Lower lobe of right lung (tissue), 2 donors: ENCODE measurements around the gene FXYD3. TPM values are rescaled to one million over a fixed set of nuclear protein-coding genes. Genes with fewer than 3 reads are reported as not detected.
"Not testable (repeated sequence)": the region's sequence is repeated elsewhere in the genome, so short reads cannot be mapped to it uniquely, and the experiment has no call there.

ENCODE experiments used
- ATAC-seq, 2 donors: fragments of 200-7000 bp; cut with Tn5 transposase; one replicate each; pipeline ENCODE4 v1.9.1; 2020 to 2022; ENCODE audit warnings: mild to moderate bottlenecking in 2 of 2, moderate library complexity in 2 of 2
- DNase-seq: peaks from one replicate; pipeline ENCODE4 v3.0.0-alpha.2; 2020
- H3K27ac ChIP-seq: fragments of 200-600 bp; one replicate; pipeline ENCODE4 v1.8.0; 2022
- H3K27me3 ChIP-seq: fragments of 200-600 bp; one replicate; pipeline ENCODE4 v1.8.0; 2022; ENCODE audit warnings: low read depth
- H3K36me3 ChIP-seq: fragments of 200-600 bp; one replicate; pipeline ENCODE4 v1.8.0; 2022; ENCODE audit warnings: mild to moderate bottlenecking
- H3K4me1 ChIP-seq: fragments of 200-600 bp; one replicate; pipeline ENCODE4 v1.8.0; 2022
- H3K4me3 ChIP-seq: fragments of 200-600 bp; one replicate; pipeline ENCODE4 v1.8.0; 2022; ENCODE audit warnings: mild to moderate bottlenecking
- H3K9me3 ChIP-seq: fragments of 200-600 bp; one replicate; pipeline ENCODE4 v1.8.0; 2022
- intact Hi-C: fragments of 100-400 bp; cut with DNase I; formaldehyde crosslinking; loops from one replicate; pipeline ENCODE4 v1.11.0; 2022
- total RNA-seq: library from RNA; stranded (reverse); fragmentation: NEBNext Ultra II Directional; extraction: Animal tissue kit (Norgen Biotek cat#: 25700); gene quantifications from one replicate; pipeline ENCODE4 v1.2.1, GENCODE V29; 2021
- TF ChIP-seq, protein P1 (sequence below): fragments of 200-600 bp; IDR thresholded peaks from one replicate; pipeline ENCODE4 v1.8.0; 2022; ENCODE audit warnings: antibody characterized with exemption, mild to moderate bottlenecking
- donor health status: DM: no; HTN: yes; CAD: no; lungs with severe emphysema.

FXYD3 gene
- total RNA-seq, 1 donor from 2014 or later = 135 TPM

DNA sequence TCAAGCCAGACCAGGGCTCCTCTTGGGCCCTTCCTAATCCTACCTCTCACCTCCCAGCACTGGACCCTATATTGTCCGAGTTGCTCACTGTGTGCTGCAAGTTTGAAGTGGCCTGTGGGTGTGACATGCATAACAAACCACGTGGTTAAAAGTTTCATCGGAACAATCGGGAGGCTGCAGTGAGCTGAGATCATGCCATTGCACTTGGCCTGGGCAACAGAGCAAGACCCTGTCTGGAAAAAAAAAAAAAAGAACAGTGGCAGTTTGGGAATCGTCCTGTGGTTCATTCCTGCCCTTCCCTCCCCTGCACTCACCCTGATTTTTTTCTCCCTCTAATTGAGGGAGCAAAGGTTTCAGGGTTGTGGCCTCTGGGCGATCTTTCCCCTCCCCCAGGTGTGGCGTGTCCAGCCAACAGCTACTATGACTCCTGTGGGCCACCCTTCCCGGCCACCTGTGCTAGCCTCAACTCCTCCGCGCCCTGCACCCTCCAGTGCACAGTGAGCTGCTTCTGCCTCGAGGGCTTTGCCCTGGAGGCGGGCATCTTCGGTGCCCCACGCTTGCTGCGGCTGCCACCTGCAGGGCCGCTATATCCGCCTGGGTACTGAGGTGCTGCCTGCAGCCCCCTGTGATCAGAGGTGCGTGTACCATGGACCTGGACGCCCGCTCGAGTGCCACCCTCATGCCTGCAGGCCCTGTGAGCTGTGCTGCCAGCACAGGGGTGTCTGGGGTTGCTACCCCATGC is 16.3 kb upstream of the FXYD3 start:
- no peaks in the 10 kb centered on the region for H3K36me3 ChIP-seq
- no peak overlapping the region for H3K27ac ChIP-seq
- intact Hi-C loops = no loop called here
- TF ChIP-seq, protein P1, sequence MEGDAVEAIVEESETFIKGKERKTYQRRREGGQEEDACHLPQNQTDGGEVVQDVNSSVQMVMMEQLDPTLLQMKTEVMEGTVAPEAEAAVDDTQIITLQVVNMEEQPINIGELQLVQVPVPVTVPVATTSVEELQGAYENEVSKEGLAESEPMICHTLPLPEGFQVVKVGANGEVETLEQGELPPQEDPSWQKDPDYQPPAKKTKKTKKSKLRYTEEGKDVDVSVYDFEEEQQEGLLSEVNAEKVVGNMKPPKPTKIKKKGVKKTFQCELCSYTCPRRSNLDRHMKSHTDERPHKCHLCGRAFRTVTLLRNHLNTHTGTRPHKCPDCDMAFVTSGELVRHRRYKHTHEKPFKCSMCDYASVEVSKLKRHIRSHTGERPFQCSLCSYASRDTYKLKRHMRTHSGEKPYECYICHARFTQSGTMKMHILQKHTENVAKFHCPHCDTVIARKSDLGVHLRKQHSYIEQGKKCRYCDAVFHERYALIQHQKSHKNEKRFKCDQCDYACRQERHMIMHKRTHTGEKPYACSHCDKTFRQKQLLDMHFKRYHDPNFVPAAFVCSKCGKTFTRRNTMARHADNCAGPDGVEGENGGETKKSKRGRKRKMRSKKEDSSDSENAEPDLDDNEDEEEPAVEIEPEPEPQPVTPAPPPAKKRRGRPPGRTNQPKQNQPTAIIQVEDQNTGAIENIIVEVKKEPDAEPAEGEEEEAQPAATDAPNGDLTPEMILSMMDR = no peak
- no peak overlapping the region for H3K4me3 ChIP-seq
- ATAC-seq (peak in 1 of 2 donors; percentile 13), DNase-seq (no peak)
- H3K4me1 ChIP-seq = no peaks in the 10 kb centered on the region
- no peaks in the 10 kb centered on the region for H3K9me3 ChIP-seq
- no peaks in the 10 kb centered on the region for H3K27me3 ChIP-seq

DNA sequence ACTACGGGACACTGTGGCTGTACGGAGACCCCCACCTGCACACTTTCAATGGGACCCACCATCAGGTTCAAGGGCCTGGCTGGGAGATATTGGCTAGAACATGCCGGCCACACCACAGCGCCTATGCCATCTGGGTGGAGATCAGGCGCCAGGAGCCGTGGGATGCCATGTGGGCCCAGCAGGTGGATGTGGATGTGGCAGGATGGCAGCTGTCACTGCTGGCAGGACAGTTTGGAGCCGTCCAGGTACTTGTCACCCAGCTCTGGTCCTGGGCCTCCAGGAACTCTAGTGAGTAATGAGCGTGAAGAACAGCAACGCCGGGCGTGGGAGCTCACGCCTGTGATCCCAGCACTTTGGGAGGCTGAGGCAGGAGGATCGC is 15.7 kb upstream of the FXYD3 start:
- no peak for ATAC-seq
- H3K4me1 ChIP-seq = no peaks in the 10 kb centered on the region
- DNase-seq = no peak
- no peak overlapping the region for H3K27ac ChIP-seq
- TF ChIP-seq, protein P1 = no peak
- H3K36me3 ChIP-seq = no peaks in the 10 kb centered on the region
- intact Hi-C loops = no loop called here
- H3K27me3 ChIP-seq = no peaks in the 10 kb centered on the region
- no peak overlapping the region for H3K4me3 ChIP-seq
- H3K9me3 ChIP-seq = no peaks in the 10 kb centered on the region

DNA sequence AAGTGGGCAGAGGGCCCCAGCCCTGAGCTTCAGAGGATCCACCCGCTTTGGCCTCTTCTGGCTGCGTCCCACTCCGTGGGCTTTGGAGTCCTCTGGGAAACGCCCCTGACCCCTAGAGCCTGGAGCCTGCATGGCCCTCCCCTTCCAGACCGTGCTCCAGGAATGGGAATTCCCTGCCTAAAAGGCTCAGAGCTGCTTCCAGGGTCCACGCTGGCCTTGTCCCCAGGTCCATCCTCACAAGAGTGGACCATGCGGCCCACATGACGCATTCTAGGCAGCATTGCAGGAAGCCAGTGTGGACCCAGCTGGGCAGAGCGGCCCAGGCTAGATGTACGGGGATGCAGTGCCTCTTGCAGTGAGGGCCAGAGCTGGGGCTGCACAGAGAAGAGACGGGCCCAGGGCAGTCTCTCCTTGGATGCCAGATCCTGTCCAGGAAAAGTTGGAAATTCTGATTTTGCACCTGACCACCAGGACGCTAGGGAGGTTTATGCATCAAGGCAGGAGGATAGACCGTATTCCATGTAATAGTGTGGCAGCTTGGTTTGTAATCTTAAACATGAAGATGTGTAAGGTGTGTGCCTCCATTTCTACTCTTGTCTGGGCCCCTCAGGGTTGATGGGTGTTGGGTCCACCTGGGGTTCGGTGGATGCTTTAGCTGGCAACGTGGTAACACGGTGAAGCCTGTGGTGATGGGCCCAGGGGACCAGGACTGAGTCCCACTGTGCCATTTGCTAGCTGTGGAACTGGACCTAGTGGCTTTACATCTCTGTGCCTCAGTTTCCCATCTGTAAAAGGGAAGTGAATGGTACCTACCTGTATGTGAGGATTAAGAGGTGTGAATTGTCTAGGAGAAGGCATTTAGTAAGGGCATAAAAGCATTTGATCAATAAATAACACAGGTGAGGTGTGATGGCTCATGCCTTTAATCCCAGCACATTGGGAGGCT is 14.8 kb upstream of the FXYD3 start:
- TF ChIP-seq, protein P1 = no peak

DNA sequence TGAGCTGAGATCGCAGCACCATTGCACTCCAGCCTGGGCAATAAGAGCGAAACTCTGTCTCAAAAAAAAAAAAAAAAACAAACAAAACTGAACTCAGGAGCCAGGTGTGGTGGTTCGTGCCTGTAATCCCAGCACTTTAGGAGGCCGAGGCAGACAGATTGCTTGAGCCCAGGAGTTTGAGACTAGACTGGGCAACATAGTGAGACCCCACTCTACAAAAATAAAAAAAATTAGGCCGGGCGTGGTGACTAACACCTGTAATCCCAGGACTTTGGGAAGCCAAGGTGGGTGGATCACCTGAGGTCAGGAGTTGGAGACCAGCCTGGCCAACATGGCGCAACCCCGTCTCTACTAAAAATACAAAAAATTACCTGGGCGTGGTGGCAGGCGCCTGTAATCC is 13.7 kb upstream of the FXYD3 start:
- ATAC-seq, intact Hi-C loops: not testable (repeated sequence)

More for the DNA sequence above, 14.8 kb upstream of the FXYD3 start:
- intact Hi-C loops = no loop called here
- DNase-seq = no peak
- H3K27ac ChIP-seq = no peak overlapping the region
- H3K27me3 ChIP-seq = no peaks in the 10 kb centered on the region
- ATAC-seq = no peak
- no peaks in the 10 kb centered on the region for H3K36me3 ChIP-seq
- H3K9me3 ChIP-seq = no peaks in the 10 kb centered on the region
- H3K4me3 ChIP-seq = no peak overlapping the region
- no peaks in the 10 kb centered on the region for H3K4me1 ChIP-seq

DNA sequence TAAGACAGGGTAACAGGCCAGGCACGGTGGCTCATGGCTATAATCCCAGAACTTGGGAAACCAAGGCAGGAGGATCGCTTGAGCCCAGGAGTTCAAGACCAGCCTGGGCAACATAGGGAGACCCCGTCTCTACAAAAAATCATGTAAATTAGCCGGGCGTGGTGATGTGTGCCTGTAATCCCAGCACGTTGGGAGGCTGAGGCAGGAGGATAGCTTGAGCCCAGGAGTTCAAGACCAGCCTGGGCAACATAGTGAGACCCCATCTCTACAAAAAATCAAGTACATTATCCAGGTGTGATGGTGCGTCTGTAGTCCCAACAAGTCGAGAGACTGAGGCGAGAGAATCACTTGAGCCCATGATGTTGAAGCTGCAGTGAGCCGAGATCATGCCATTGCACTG is 12.0 kb upstream of the FXYD3 start:
- intact Hi-C loops, H3K27me3 ChIP-seq, ATAC-seq, H3K4me1 ChIP-seq, H3K9me3 ChIP-seq, DNase-seq, H3K27ac ChIP-seq, H3K36me3 ChIP-seq, H3K4me3 ChIP-seq: not testable (repeated sequence)

More for the DNA sequence above, 13.7 kb upstream of the FXYD3 start:
- not testable (repeated sequence) for H3K27me3 ChIP-seq, H3K27ac ChIP-seq, H3K4me1 ChIP-seq, H3K9me3 ChIP-seq, H3K4me3 ChIP-seq, H3K36me3 ChIP-seq, DNase-seq

DNA sequence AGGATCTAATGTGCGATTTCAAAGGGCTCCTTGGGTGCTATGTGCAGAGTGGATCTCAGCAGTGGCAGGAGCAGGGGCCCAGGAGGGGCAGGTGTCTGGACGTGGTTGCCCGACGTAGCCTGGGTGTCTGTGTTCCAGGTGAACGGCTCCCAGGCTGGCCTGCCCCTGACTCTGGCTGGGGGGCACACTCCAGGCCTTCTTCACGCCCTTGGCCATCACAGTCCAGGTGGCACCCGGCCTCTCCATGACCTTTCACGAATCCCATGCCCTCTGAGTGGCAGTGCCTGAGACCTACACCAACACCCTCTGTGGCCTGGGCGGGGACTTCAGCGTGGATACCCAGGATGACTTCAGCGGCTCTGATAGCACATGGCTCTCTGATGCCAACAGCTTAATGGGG is 11.3 kb upstream of the FXYD3 start:
- no peak for ATAC-seq
- no peak for DNase-seq
- H3K27me3 ChIP-seq = no peaks in the 10 kb centered on the region
- H3K9me3 ChIP-seq = no peaks in the 10 kb centered on the region
- H3K4me3 ChIP-seq = no peak overlapping the region
- TF ChIP-seq, protein P1 = no peak
- peaks cover 5% of the 10 kb centered on the region for H3K4me1 ChIP-seq
- no peaks in the 10 kb centered on the region for H3K36me3 ChIP-seq
- intact Hi-C loops = no loop called here
- H3K27ac ChIP-seq = no peak overlapping the region
